Activated CD8-positive, alpha-beta T cell treated with anti-CD3 and anti-CD28 coated beads for 36 hours (primary cell): ENCODE measurements around the gene DHDH. TPM values are rescaled to one million over a fixed set of nuclear protein-coding genes. Genes with fewer than 3 reads are reported as not detected.
"Not testable (repeated sequence)": the region's sequence is repeated elsewhere in the genome, so short reads cannot be mapped to it uniquely, and the experiment has no call there.

Experiments used
- ATAC-seq: fragments of 200-7000 bp; cut with Tn5 transposase; one replicate; pipeline ENCODE4 v1.10.0; 2021; ENCODE audit warnings: mild to moderate bottlenecking, moderate library complexity
- CTCF ChIA-PET: fragments of 350-600 bp; sonication (Branson Sonifier 250); formaldehyde crosslinking; loops from one replicate; lab custom pipeline; 2021; ENCODE audit warnings: antibody characterized with exemption; lab: Charles Lee
- POLR2A ChIA-PET: fragments of 350-600 bp; sonication (Branson Sonifier 250); formaldehyde crosslinking; loops from one replicate; lab custom pipeline; 2021; ENCODE audit warnings: antibody characterized with exemption; lab: Charles Lee
- DNase-seq: peaks from one replicate; pipeline ENCODE4 v3.0.0-alpha.2; 2020
- H3K27ac Mint-ChIP-seq: one replicate; pipeline ENCODE4 v1.8.0; 2021; ENCODE audit warnings: mild to moderate bottlenecking, mixed read lengths
- H3K27me3 Mint-ChIP-seq: one replicate; pipeline ENCODE4 v1.8.0; 2021; ENCODE audit warnings: mixed read lengths
- H3K36me3 Mint-ChIP-seq: one replicate; pipeline ENCODE4 v1.8.0; 2021; ENCODE audit warnings: low read depth, mixed read lengths
- H3K4me1 Mint-ChIP-seq: one replicate; pipeline ENCODE4 v1.8.0; 2021; ENCODE audit warnings: low read depth, mixed read lengths
- H3K4me3 Mint-ChIP-seq: one replicate; pipeline ENCODE4 v1.8.0; 2021; ENCODE audit warnings: mild to moderate bottlenecking, moderate library complexity, mixed read lengths
- H3K9me3 Mint-ChIP-seq: one replicate; pipeline ENCODE4 v1.8.0; 2021; ENCODE audit warnings: mixed read lengths
- intact Hi-C: fragments of 100-400 bp; cut with micrococcal nuclease; formaldehyde crosslinking; loops from one replicate; pipeline ENCODE4 v1.10.0; 2022
- total RNA-seq, 2 experiments: library from RNA; stranded (reverse); gene quantifications; one replicate each; pipeline ENCODE4 v1.2.3, GENCODE V29; 2021
- TF ChIP-seq, protein P1 (sequence below): fragments of 200-600 bp; IDR thresholded peaks from one replicate; pipeline ENCODE4 v1.8.0; 2022; ENCODE audit warnings: antibody characterized with exemption, mild to moderate bottlenecking

DHDH gene
- total RNA-seq, 2 experiments from 2014 or later, result 1.4 to 2.8 TPM

DNA sequence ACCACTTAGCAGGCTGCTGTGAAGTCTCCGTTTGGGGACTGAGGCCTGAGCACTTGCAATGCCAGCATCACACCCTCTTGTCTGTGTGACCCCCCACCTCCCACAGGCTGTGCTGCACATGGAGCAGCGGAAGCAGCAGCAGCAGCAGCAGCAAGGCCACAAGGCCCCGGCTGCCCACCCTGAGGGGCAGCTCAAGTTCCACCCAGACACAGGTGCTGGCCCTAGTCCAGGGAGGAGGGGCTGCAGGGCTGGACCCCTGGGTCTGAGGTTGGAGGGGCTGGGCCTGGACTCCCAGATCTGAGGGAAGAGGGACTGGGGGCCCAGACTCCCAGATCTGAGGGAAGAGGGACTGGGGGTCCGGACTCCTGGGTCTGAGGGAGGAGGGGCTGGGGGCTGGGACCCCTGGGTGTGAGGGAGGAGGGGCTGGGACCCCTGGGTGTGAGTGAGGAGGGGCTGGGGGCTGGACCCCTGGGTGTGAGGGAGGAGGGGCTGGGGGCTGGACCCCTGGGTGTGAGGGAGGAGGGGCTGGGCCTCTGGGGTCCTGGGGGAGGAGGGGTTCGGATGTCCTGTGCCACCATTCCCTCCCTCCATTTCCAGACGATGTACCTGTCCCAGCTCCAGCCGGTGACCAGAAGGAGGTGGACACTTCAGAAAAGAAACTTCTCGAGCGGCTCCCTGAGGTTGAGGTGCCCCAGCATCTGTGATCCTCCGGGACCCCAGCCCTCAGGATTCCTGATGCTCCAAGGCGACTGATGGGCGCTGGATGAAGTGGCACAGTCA, 11.6 kb upstream of the DHDH start:
- H3K36me3 Mint-ChIP-seq, result peaks cover 17% of the 10 kb centered on the region
- CTCF ChIA-PET, result no interaction called here

DNA sequence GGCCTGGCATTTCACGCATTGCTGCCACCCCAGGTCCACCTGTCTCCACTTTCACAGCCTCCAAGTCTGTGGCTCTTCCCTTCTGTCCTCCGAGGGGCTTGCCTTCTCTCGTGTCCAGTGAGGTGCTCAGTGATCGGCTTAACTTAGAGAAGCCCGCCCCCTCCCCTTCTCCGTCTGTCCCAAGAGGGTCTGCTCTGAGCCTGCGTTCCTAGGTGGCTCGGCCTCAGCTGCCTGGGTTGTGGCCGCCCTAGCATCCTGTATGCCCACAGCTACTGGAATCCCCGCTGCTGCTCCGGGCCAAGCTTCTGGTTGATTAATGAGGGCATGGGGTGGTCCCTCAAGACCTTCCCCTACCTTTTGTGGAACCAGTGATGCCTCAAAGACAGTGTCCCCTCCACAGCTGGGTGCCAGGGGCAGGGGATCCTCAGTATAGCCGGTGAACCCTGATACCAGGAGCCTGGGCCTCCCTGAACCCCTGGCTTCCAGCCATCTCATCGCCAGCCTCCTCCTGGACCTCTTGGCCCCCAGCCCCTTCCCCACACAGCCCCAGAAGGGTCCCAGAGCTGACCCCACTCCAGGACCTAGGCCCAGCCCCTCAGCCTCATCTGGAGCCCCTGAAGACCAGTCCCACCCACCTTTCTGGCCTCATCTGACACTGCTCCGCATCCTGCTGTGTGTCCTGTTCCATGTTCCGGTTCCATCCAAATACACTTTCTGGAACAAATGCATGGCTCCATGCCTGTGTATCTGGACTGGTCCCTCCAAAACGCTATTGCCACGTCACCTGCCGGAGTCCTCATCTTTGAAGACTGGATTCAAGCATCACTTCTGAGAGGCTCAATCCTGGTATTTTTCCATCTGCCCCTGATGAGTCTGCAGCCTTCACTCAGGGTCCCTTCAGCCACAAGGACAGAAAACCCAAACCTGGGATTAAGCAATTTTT, 10.7 kb upstream of the DHDH start:
- ChIA-PET CTCF (no interaction called here), POLR2A (no interaction called here)
- H3K9me3 Mint-ChIP-seq, result no peaks in the 10 kb centered on the region
- H3K27ac Mint-ChIP-seq, result no peak overlapping the region
- DNase-seq (no peak), ATAC-seq (no peak)
- no peak overlapping the region for H3K4me3 Mint-ChIP-seq
- peaks cover 17% of the 10 kb centered on the region for H3K36me3 Mint-ChIP-seq
- H3K27me3 Mint-ChIP-seq, result no peaks in the 10 kb centered on the region
- TF ChIP-seq, protein P1, sequence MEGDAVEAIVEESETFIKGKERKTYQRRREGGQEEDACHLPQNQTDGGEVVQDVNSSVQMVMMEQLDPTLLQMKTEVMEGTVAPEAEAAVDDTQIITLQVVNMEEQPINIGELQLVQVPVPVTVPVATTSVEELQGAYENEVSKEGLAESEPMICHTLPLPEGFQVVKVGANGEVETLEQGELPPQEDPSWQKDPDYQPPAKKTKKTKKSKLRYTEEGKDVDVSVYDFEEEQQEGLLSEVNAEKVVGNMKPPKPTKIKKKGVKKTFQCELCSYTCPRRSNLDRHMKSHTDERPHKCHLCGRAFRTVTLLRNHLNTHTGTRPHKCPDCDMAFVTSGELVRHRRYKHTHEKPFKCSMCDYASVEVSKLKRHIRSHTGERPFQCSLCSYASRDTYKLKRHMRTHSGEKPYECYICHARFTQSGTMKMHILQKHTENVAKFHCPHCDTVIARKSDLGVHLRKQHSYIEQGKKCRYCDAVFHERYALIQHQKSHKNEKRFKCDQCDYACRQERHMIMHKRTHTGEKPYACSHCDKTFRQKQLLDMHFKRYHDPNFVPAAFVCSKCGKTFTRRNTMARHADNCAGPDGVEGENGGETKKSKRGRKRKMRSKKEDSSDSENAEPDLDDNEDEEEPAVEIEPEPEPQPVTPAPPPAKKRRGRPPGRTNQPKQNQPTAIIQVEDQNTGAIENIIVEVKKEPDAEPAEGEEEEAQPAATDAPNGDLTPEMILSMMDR, result no peak
- H3K4me1 Mint-ChIP-seq, result peaks cover 5% of the 10 kb centered on the region
- intact Hi-C loops, result no loop called here

More for the DNA sequence above, 11.6 kb upstream of the DHDH start:
- H3K4me1 Mint-ChIP-seq, result peaks cover 3% of the 10 kb centered on the region
- DNase-seq, result no peak
- no peaks in the 10 kb centered on the region for H3K9me3 Mint-ChIP-seq
- H3K27me3 Mint-ChIP-seq, result no peaks in the 10 kb centered on the region
- TF ChIP-seq, protein P1, result no peak
- POLR2A ChIA-PET, result no interaction called here
- intact Hi-C loops, result no loop called here
- no peak overlapping the region for H3K27ac Mint-ChIP-seq
- H3K4me3 Mint-ChIP-seq, result no peak overlapping the region
- ATAC-seq, result no peak

DNA sequence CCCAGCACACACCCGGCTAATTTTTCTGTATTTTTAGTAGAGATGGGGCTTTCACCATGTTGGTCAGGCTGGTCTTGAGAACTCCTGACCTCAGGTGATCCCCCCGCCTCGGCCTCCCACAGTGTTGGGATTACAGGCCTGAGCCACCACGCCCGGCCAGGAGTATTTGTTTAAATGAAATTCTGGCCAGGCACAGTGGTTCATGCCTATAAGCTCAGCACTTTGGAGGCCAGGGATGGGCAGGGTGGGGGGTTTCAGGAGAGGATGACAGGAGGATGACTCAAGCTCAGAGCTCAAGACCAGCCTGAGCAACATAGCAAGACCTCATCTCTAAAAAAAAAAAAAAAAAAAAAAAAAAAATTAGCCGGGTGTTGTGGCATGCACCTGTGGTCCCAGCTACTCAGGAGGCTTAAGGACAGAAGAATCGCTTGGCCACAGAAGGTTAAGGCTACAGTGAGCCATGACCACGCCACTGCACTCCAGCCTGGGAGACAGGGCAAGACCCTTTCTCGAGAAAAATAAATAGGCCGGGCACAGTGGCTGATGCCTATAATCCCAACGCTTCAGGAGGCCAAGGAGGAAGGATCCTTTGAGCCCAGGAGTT, 8.2 kb upstream of the DHDH start:
- H3K9me3 Mint-ChIP-seq, result no peaks in the 10 kb centered on the region
- ChIA-PET POLR2A (interaction anchor here (1.2 to 1.6 kb wide), 2 partner anchors 11 to 45 kb away, joined by 3 to 4 read pairs; no protein-coding TSS in a partner anchor), CTCF (interaction anchor here (1.2 to 2.4 kb wide), 2 partner anchors 49 to 83 kb away, joined by 3 to 6 read pairs; no protein-coding TSS in a partner anchor)
- peaks cover 5% of the 10 kb centered on the region for H3K4me1 Mint-ChIP-seq
- no peaks in the 10 kb centered on the region for H3K27me3 Mint-ChIP-seq
- H3K36me3 Mint-ChIP-seq, result peaks cover 10% of the 10 kb centered on the region
- intact Hi-C loops, result no loop called here
- ATAC-seq (peak; percentile 51), DNase-seq (peak; percentile 39)
- no peak overlapping the region for H3K4me3 Mint-ChIP-seq
- no peak overlapping the region for H3K27ac Mint-ChIP-seq
- TF ChIP-seq, protein P1, result no peak

DNA sequence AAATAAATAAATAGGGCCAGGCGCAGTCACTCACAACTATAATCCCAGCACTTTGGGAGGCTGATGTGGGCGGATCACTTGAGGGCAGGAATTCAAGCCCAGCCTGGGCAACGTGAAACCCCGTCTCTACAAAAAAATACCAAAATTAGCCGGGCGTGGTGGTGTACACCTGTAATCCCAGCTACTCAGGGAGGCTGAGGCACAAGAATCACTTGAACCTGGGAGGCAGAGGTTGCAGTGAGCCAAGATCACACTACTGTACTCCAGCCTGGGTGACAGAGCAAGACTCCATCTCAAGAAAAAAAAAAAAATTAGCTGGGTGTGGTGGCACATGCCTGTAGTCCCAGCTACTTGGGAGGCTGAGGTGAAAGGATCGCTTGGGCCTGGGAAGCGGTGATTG, 7.6 kb upstream of the DHDH start:
- POLR2A ChIA-PET, result interaction anchor here (0.6 kb wide), 1 partner anchor 658 kb away, joined by 4 read pairs; no protein-coding TSS in a partner anchor
- CTCF ChIA-PET, result interaction anchor here (2.4 kb wide), 1 partner anchor 84 kb away, joined by 6 read pairs; no protein-coding TSS in a partner anchor
- H3K4me1 Mint-ChIP-seq, intact Hi-C loops, H3K9me3 Mint-ChIP-seq, ATAC-seq, H3K4me3 Mint-ChIP-seq, DNase-seq, H3K27ac Mint-ChIP-seq, H3K27me3 Mint-ChIP-seq: not testable (repeated sequence)
- peaks cover 10% of the 10 kb centered on the region for H3K36me3 Mint-ChIP-seq

DNA sequence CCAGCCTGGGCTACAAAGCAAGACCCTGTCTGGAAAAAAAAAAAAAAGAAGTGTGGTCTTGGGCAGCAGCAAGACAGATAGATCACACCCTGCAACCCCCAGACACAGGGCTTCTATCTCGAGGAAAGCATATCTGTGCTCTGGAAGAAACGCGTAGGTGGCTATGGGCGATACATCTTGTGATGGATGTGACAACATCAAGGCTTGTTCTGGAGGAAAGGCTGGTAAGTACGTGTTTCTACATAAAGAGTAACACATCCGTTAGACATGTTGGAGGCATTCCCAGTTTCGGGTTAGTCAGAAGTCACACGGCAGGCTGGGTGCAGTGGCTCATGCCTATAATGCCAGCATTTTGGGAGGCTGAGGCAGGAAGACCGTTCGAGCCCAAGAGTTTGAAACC, 6.6 kb upstream of the DHDH start:
- Mint-ChIP-seq H3K36me3 (peaks cover 5% of the 10 kb centered on the region), H3K4me3 (no peak overlapping the region), H3K9me3 (no peaks in the 10 kb centered on the region), H3K27me3 (no peaks in the 10 kb centered on the region), H3K4me1 (peaks cover 5% of the 10 kb centered on the region), H3K27ac (peak overlapping the region; percentile 11)
- POLR2A ChIA-PET, result interaction anchor here (0.6 kb wide), 1 partner anchor 8 kb away, joined by 3 read pairs; no protein-coding TSS in a partner anchor
- ATAC-seq, result peak; percentile 74
- TF ChIP-seq, protein P1, result no peak
- intact Hi-C loops, result no loop called here
- CTCF ChIA-PET, result interaction anchor here (2.4 kb wide), 1 partner anchor 85 kb away, joined by 6 read pairs; no protein-coding TSS in a partner anchor
- DNase-seq, result peak; percentile 35

DNA sequence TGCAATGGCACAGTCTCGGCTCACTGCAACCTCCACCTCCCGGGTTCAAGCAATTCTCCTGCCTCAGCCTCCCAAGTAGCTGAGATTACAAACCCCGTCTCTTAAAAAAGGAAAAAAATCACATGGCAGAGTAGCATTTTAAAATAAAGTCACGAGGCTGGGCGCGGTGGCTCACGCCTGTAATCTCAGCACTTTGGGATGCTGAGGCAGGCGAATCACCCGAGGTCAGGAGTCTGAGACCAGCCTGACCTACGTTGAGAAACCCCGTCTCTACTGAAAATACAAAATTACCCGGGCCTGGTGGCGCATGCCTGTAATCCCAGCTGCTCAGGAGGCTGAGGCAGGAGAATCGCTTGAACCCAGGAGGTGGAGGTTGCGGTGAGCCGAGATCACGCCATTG, 5.8 kb upstream of the DHDH start:
- intact Hi-C loops, H3K9me3 Mint-ChIP-seq: not testable (repeated sequence)

More for the DNA sequence above, 5.8 kb upstream of the DHDH start:
- DNase-seq, H3K27ac Mint-ChIP-seq, H3K27me3 Mint-ChIP-seq, H3K36me3 Mint-ChIP-seq, POLR2A ChIA-PET, H3K4me3 Mint-ChIP-seq, H3K4me1 Mint-ChIP-seq, CTCF ChIA-PET, ATAC-seq: not testable (repeated sequence)
